ENCODE results near the gene KCNQ1. TPM values are rescaled to one million over a fixed set of nuclear protein-coding genes. Genes with fewer than 3 reads are reported as not detected.

The KCNQ1 gene
- total RNA-seq, 2 donors from 2014 or later = 38.9 to 46.1 TPM

GRCh38 chr11:2397005-2397404 lies 47.8 kb upstream of the KCNQ1 start:
- no peaks in the 10 kb centered on the region for H3K27me3 ChIP-seq
- intact Hi-C loops (cut with DNase I) = no loop called here
- ATAC-seq (no peak), DNase-seq (no peak)
- WGBS, 2 donors = 85 to 91% methylated on average over 12 of the region's 12 CpGs
- peaks cover 25% of the 10 kb centered on the region for H3K4me1 ChIP-seq
- peaks cover 0 to 17% of the 10 kb centered on the region in 2 donors for H3K36me3 ChIP-seq (replicated peaks in 1 of 2; ENCODE audit: insufficient read depth in 1 of 2, low read depth in 2 of 2)
- no peak overlapping the region for H3K4me3 ChIP-seq
- TF ChIP-seq POLR2A (IDR thresholded peaks at IDR 0.05) (no peak), CTCF (IDR thresholded peaks at IDR 0.05) (no peak)
- H3K9me3 ChIP-seq = no peaks in the 10 kb centered on the region
- no peak overlapping the region for H3K27ac ChIP-seq

- Histone ChIP-seq H3K27ac (peak overlapping the region in 3 of 4 donors; percentile 91 to 97 (median 95)), H3K27me3 (no peaks in the 10 kb centered on the region), H3K9me3 (no peaks in the 10 kb centered on the region), H3K36me3 (replicated peaks in 1 of 2; ENCODE audit: insufficient read depth in 1 of 2, low read depth in 2 of 2) (peaks cover 0 to 24% of the 10 kb centered on the region in 2 donors), H3K4me1 (peaks cover 29% of the 10 kb centered on the region), H3K4me3 (no peak overlapping the region)
- TF ChIP-seq POLR2A (IDR thresholded peaks at IDR 0.05) (no peak), CTCF (IDR thresholded peaks at IDR 0.05) (no peak)
- WGBS, 2 donors = 42 to 47% methylated on average over 4 to 7 of the region's 7 CpGs
- intact Hi-C loops (cut with DNase I) = no loop called here
- ATAC-seq (no peak), DNase-seq (no peak)
Measured at GRCh38 chr11:2398664-2399355, 46.0 kb upstream of the KCNQ1 start.

- H3K4me1 ChIP-seq = peaks cover 29% of the 10 kb centered on the region
- no peaks in the 10 kb centered on the region for H3K9me3 ChIP-seq
- H3K36me3 ChIP-seq (replicated peaks in 1 of 2; ENCODE audit: insufficient read depth in 1 of 2, low read depth in 2 of 2) = peaks cover 0 to 20% of the 10 kb centered on the region in 2 donors
- peak overlapping the region; percentile 91 to 97 (median 94) for H3K27ac ChIP-seq
- ATAC-seq (peak; percentile 2), DNase-seq (no peak)
- intact Hi-C loops (cut with DNase I) = no loop called here
- peak overlapping the region; percentile 38 for H3K4me3 ChIP-seq
- TF ChIP-seq CTCF (IDR thresholded peaks at IDR 0.05) (no peak), POLR2A (IDR thresholded peaks at IDR 0.05) (no peak)
- no peaks in the 10 kb centered on the region for H3K27me3 ChIP-seq
- WGBS, 2 donors = 4 to 17% methylated on average over 1 to 23 of the region's 23 CpGs
Measured at GRCh38 chr11:2399488-2400068, 45.2 kb upstream of the KCNQ1 start.

GRCh38 chr11:2400069-2400761 lies 44.6 kb upstream of the KCNQ1 start, which contains the start of gene TSSC4:
Gene TSSC4 (plus strand): TSS chr11:2400750. CDS start chr11:2402634, 1,884 bp downstream.
- WGBS, 2 donors = 1 to 5% methylated on average over 4 to 66 of the region's 66 CpGs
- Histone ChIP-seq H3K9me3 (no peaks in the 10 kb centered on the region), H3K27ac (peak within 1 kb of the TSS; percentile 91 to 97 (median 94)), H3K27me3 (no peaks in the 10 kb centered on the region), H3K36me3 (replicated peaks in 1 of 2; ENCODE audit: insufficient read depth in 1 of 2, low read depth in 2 of 2) (peaks cover 0 to 18% of the 10 kb centered on the region in 2 donors), H3K4me3 (peak within 1 kb of the TSS; percentile 89 to 92), H3K4me1 (peaks cover 29% of the 10 kb centered on the region)
- intact Hi-C loops (cut with DNase I) = no loop called here
- ATAC-seq (peak; percentile 92), DNase-seq (peak; percentile 99 to 100 (median 100))
- peak; percentile 89 to 100 (median 99) for TF ChIP-seq CTCF (IDR thresholded peaks at IDR 0.05)
- peak; percentile 75 to 91 (median 86) for TF ChIP-seq POLR2A (IDR thresholded peaks at IDR 0.05)

Measured in body of pancreas (tissue), 4 donors.